Ishikawa (cell line): Measurements from ENCODE around the gene DYNLRB1.

Experiments
- CEBPB ChIP-seq: IDR thresholded peaks from 2 replicates; pipeline ENCODE4 v1.6.1; 2012
- CREB1 ChIP-seq: IDR thresholded peaks from 2 replicates; pipeline ENCODE4 v1.6.1; 2012; ENCODE audit warnings: low read depth
- EGR1 ChIP-seq: IDR thresholded peaks from 2 replicates; pipeline ENCODE4 v1.6.1; 2012
- EP300 ChIP-seq: IDR thresholded peaks from 2 replicates; pipeline ENCODE4 v1.6.1; 2012; ENCODE audit warnings: borderline replicate concordance
- FOXM1 ChIP-seq: IDR thresholded peaks from 2 replicates; pipeline ENCODE4 v1.6.1; 2012; ENCODE audit warnings: low read depth, borderline replicate concordance
- NFIC ChIP-seq: IDR thresholded peaks from 2 replicates; pipeline ENCODE4 v1.6.1; 2012
- RAD21 ChIP-seq: IDR thresholded peaks from 2 replicates; pipeline ENCODE4 v1.6.1; 2012; ENCODE audit warnings: low read depth
- REST ChIP-seq: IDR thresholded peaks from 2 replicates; pipeline ENCODE4 v1.6.1; 2012; ENCODE audit warnings: low read depth, mild to moderate bottlenecking
- TAF1 ChIP-seq: IDR thresholded peaks from 2 replicates; pipeline ENCODE4 v1.6.1; 2012; ENCODE audit warnings: low read depth, mild to moderate bottlenecking
- TCF12 ChIP-seq: IDR thresholded peaks from 2 replicates; pipeline ENCODE4 v1.6.1; 2012; ENCODE audit warnings: low read depth
- TEAD4 ChIP-seq: IDR thresholded peaks from 2 replicates; pipeline ENCODE4 v1.6.1; 2012
- YY1 ChIP-seq: IDR thresholded peaks from 2 replicates; pipeline ENCODE4 v1.6.1; 2012; ENCODE audit warnings: low read depth
- ZBTB7A ChIP-seq: IDR thresholded peaks from 2 replicates; pipeline ENCODE4 v1.6.1; 2012; ENCODE audit warnings: low read depth
- TF ChIP-seq, protein P1 (sequence below): IDR thresholded peaks from 2 replicates; pipeline ENCODE4 v1.6.1; 2012
- TF ChIP-seq, protein P2 (sequence below): IDR thresholded peaks from 2 replicates; pipeline ENCODE4 v1.6.1; 2012

DYNLRB1 gene

DNA sequence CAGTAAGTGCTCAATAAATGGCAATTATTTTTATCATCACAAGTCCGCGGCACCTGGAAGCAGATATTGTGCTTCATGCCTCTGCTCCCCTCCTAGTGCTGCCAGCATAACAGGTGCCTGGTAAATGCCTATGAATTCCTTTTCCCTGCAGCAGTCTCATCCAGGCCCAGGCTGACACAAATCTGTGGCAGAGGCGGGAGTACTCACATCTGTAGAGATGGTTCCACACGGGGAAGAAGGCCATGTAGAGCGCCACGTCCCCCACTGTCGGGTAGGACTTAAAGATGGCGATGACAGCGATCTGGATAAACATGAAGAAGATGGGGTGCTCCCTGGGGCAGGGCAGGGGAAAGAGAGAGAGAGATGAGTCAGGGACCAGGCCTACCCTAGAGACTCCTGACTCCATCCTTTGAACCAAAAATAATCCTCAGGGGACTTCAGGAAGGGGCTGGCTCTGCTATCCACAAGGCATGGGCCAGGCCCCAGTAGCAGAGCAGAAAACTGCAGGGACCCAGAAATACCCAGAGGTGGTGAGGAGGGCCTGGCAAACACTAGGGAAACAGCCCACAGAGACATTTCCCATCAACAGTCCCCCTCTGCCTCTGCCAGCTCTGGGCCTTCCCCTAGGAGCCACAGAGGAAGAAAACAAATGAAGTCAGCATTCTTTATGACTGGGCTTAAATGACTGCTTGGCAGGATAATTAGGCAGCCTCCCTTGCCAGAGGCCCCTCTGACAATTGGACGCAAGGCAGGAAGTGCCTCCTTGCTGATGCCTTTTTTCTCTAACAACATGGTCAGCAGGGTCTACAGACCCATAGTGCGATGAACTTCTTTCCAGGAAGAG is 65.3 kb downstream of the DYNLRB1 start:
- TF ChIP-seq NFIC (no peak), RAD21 (no peak), EGR1 (no peak), TCF12 (no peak), TEAD4 (no peak), EP300 (no peak), REST (no peak), CEBPB (no peak)
- TF ChIP-seq, protein P1, sequence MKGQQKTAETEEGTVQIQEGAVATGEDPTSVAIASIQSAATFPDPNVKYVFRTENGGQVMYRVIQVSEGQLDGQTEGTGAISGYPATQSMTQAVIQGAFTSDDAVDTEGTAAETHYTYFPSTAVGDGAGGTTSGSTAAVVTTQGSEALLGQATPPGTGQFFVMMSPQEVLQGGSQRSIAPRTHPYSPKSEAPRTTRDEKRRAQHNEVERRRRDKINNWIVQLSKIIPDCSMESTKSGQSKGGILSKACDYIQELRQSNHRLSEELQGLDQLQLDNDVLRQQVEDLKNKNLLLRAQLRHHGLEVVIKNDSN, result no peak
- TF ChIP-seq, protein P2, sequence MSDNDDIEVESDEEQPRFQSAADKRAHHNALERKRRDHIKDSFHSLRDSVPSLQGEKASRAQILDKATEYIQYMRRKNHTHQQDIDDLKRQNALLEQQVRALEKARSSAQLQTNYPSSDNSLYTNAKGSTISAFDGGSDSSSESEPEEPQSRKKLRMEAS, result no peak

GRCh38 chr20:34582221-34582620 is 66.0 kb downstream of the DYNLRB1 start:
- TF ChIP-seq, protein P2, result no peak
- no peak for TF ChIP-seq RAD21
- no peak for TF ChIP-seq NFIC

DNA sequence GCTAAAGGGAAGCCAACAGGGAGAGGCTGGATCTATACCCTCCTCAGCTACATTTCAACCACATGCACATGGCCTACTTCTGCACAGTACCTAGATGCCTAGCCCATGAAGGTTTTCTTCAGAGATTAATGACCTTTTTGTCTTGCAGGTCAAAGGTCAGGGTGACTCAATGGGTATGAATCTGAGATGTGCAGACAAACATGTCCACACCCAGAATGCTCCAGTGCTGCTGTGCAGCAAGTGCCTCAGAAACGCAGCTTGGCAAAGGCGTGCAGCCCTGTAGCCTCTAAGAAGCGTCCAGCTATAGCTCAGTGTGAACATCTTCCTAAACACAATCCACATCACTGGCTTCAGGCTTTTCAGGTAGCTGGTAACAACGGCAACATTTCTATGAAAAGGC is 66.7 kb downstream of the DYNLRB1 start:
- no peak for TF ChIP-seq CREB1
- TF ChIP-seq, protein P2, result no peak
- TF ChIP-seq NFIC, result no peak
- TF ChIP-seq YY1, result no peak
- no peak for TF ChIP-seq EGR1
- TF ChIP-seq TAF1, result no peak
- no peak for TF ChIP-seq RAD21
- TF ChIP-seq REST, result no peak
- TF ChIP-seq, protein P1, result no peak
- no peak for TF ChIP-seq EP300
- no peak for TF ChIP-seq TEAD4
- no peak for TF ChIP-seq TCF12
- TF ChIP-seq CEBPB, result no peak
- no peak for TF ChIP-seq FOXM1
- TF ChIP-seq ZBTB7A, result no peak

- TF ChIP-seq CREB1, result no peak
- no peak for TF ChIP-seq TAF1
- TF ChIP-seq RAD21, result no peak
- no peak for TF ChIP-seq REST
- no peak for TF ChIP-seq FOXM1
- no peak for TF ChIP-seq EP300
- no peak for TF ChIP-seq ZBTB7A
- TF ChIP-seq YY1, result no peak
- TF ChIP-seq TCF12, result no peak
- TF ChIP-seq CEBPB, result no peak
- TF ChIP-seq, protein P2, result no peak
- no peak for TF ChIP-seq NFIC
- no peak for TF ChIP-seq EGR1
- TF ChIP-seq, protein P1, result no peak
- TF ChIP-seq TEAD4, result no peak
Observed at GRCh38 chr20:34583544-34583943, 67.3 kb downstream of the DYNLRB1 start.
